Adrenal gland (tissue), 5 donors: ENCODE data around the gene ACOT13.

ENCODE experiments used
- CTCF ChIP-seq, 6 experiments: fragments of 450-650 bp in 4 of 6; fragments of 200-600 bp in 2 of 6; sonication (generic) in 1 of 6; IDR thresholded peaks; 1 replicate in 5 of 6; 2 replicates in 1 of 6; pipeline versions ENCODE4 v1.5.1 to v1.8.0; 2016 to 2021; ENCODE audit warnings: antibody characterized with exemption in 6 of 6, mild to moderate bottlenecking in 2 of 6, moderate library complexity in 1 of 6
- POLR2A ChIP-seq, 2 donors: fragments of 450-650 bp; IDR thresholded peaks; one replicate each; pipeline ENCODE4 v1.6.1; 2017; ENCODE audit warnings: antibody characterized with exemption in 2 of 2, mild to moderate bottlenecking in 2 of 2, moderate library complexity in 1 of 2
- donor health status: DM: no; HTN: no; CAD: no.

GRCh38 chr6:24720131-24720603 is 53.3 kb downstream of the ACOT13 start:
- peak in 1 of 6 experiments; percentile 10 for TF ChIP-seq CTCF (IDR thresholded peaks at IDR 0.05)
- TF ChIP-seq POLR2A (IDR thresholded peaks at IDR 0.05) = no peak
